SK-N-SH treated with all-trans-retinoic acid at 6 μM for 48 hours (cell line): ENCODE measurements around the gene TMEM63A.

ENCODE experiments used
- ATAC-seq: fragments of 200-7000 bp; cut with Tn5 transposase; 3 replicates; pipeline ENCODE4 v1.9.1; 2020; ENCODE audit warnings: mild to moderate bottlenecking, moderate library complexity
- BACH2 ChIP-seq: fragments of 250-450 bp; sonication (Bioruptor Pico); IDR thresholded peaks from 2 replicates; pipeline ENCODE4 v1.9.0; 2021; ENCODE audit warnings: mild to moderate bottlenecking, borderline replicate concordance
- CREB5 ChIP-seq: fragments of 250-450 bp; sonication (Bioruptor Pico); IDR thresholded peaks from 2 replicates; pipeline ENCODE4 v1.5.1; 2020; ENCODE audit warnings: low read depth, mild to moderate bottlenecking, moderate library complexity
- CSDC2 ChIP-seq: fragments of 250-450 bp; sonication (Bioruptor Pico); IDR thresholded peaks from 2 replicates; pipeline ENCODE4 v1.5.0; 2020; ENCODE audit warnings: mild to moderate bottlenecking, moderate library complexity
- ESRRG ChIP-seq: fragments of 250-450 bp; sonication (Bioruptor Pico); IDR thresholded peaks from 2 replicates; pipeline ENCODE4 v1.6.1; 2021; ENCODE audit warnings: mild to moderate bottlenecking
- GLIS3 ChIP-seq: fragments of 250-450 bp; sonication (Bioruptor Pico); IDR thresholded peaks from 2 replicates; pipeline ENCODE4 v1.5.0; 2020; ENCODE audit warnings: mild to moderate bottlenecking, moderate library complexity
- ISL1 ChIP-seq: fragments of 250-450 bp; sonication (Bioruptor Pico); IDR thresholded peaks from 2 replicates; pipeline ENCODE4 v2.1.2; 2022; ENCODE audit warnings: mild to moderate bottlenecking, moderate library complexity
- OSR1 ChIP-seq: fragments of 250-450 bp; sonication (Bioruptor Pico); IDR thresholded peaks from 2 replicates; pipeline ENCODE4 v1.8.0; 2022; ENCODE audit warnings: moderate library complexity, mild to moderate bottlenecking, inconsistent platforms
- PATZ1 ChIP-seq: fragments of 250-450 bp; sonication (Bioruptor Pico); IDR thresholded peaks from 2 replicates; pipeline ENCODE4 v1.8.0; 2020; ENCODE audit warnings: mild to moderate bottlenecking, moderate library complexity, borderline replicate concordance
- POU6F1 ChIP-seq: fragments of 250-450 bp; sonication (Bioruptor Pico); IDR thresholded peaks from 2 replicates; pipeline ENCODE4 v1.8.0; 2021; ENCODE audit warnings: low read depth, mild to moderate bottlenecking, moderate library complexity, borderline replicate concordance
- PPARA ChIP-seq: fragments of 250-450 bp; sonication (Bioruptor Pico); IDR thresholded peaks from 2 replicates; pipeline ENCODE4 v1.5.0; 2020; ENCODE audit warnings: mild to moderate bottlenecking, borderline replicate concordance
- RARB ChIP-seq: fragments of 250-450 bp; sonication (Bioruptor Pico); IDR thresholded peaks from 2 replicates; pipeline ENCODE4 v1.8.0; 2021; ENCODE audit warnings: mild to moderate bottlenecking, moderate library complexity
- SNAI2 ChIP-seq: fragments of 250-450 bp; sonication (Bioruptor Pico); IDR thresholded peaks from 2 replicates; pipeline ENCODE4 v1.5.0; 2020; ENCODE audit warnings: mild to moderate bottlenecking, moderate library complexity
- TCF4 ChIP-seq: fragments of 250-450 bp; sonication (Bioruptor Pico); IDR thresholded peaks from 2 replicates; pipeline ENCODE4 v1.8.0; 2021; ENCODE audit warnings: mild to moderate bottlenecking, moderate library complexity, borderline replicate concordance
- TOX ChIP-seq: fragments of 250-450 bp; sonication (Bioruptor Pico); IDR thresholded peaks from 2 replicates; pipeline ENCODE4 v1.8.0; 2021; ENCODE audit warnings: mild to moderate bottlenecking, moderate library complexity, borderline replicate concordance
- ZC3H10 ChIP-seq: fragments of 250-450 bp; sonication (Bioruptor Pico); IDR thresholded peaks from 2 replicates; pipeline ENCODE4 v1.5.1; 2021; ENCODE audit warnings: mild to moderate bottlenecking, moderate library complexity
- ZFP3 ChIP-seq: fragments of 250-450 bp; sonication (Bioruptor Pico); IDR thresholded peaks from 2 replicates; pipeline ENCODE4 v1.5.0; 2020; ENCODE audit warnings: mild to moderate bottlenecking, moderate library complexity
- ZFP30 ChIP-seq: fragments of 450-650 bp; formaldehyde crosslinking; IDR thresholded peaks from 2 replicates; pipeline ENCODE4 v1.5.0; 2022; ENCODE audit warnings: mild to moderate bottlenecking, moderate library complexity
- ZNF565 ChIP-seq: fragments of 450-650 bp; formaldehyde crosslinking; conservative IDR thresholded peaks from 2 replicates; pipeline ENCODE4 v1.5.0; 2020; ENCODE audit warnings: low read depth, mild to moderate bottlenecking, moderate library complexity
- ZNF70 ChIP-seq: fragments of 450-650 bp; formaldehyde crosslinking; IDR thresholded peaks from 2 replicates; pipeline ENCODE4 v1.5.0; 2020; ENCODE audit warnings: mild to moderate bottlenecking, moderate library complexity
- ZNF8 ChIP-seq: fragments of 450-650 bp; formaldehyde crosslinking; IDR thresholded peaks from 2 replicates; pipeline ENCODE4 v1.5.0; 2020; ENCODE audit warnings: mild to moderate bottlenecking, moderate library complexity
- TF ChIP-seq, protein P1 (sequence below): fragments of 250-450 bp; sonication (Bioruptor Pico); IDR thresholded peaks from 2 replicates; pipeline ENCODE4 v1.5.1; 2021; ENCODE audit warnings: mild to moderate bottlenecking, moderate library complexity

The TMEM63A gene

DNA sequence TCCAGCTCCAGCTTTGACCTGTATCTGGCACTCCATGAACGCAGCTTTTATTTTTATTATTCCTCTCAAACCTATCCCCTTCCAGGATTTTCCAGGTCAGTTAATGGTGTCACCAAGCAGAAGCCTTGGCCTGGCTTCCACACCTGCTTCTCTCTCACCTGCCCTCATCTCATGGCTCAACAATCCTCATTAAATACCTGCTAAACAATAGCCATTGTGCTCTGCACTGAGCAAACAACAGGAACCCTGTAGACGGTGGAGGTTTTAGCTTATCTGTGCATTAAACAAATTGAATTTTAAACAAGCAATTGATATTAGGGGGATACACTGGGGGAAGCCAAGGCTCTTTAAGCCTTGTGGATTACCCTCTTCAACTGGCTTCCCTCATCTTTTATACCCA is 26.6 kb upstream of the TMEM63A start:
- no peak for TF ChIP-seq ZNF8 (CRISPR knock-in tag)
- no peak for TF ChIP-seq ZNF565 (CRISPR knock-in tag)
- no peak for TF ChIP-seq POU6F1 (CRISPR knock-in tag)
- TF ChIP-seq RARB, result no peak
- no peak for TF ChIP-seq TCF4 (CRISPR knock-in tag)
- TF ChIP-seq BACH2 (CRISPR knock-in tag), result no peak
- TF ChIP-seq CSDC2, result no peak
- no peak for TF ChIP-seq PATZ1 (CRISPR knock-in tag)
- no peak for TF ChIP-seq ZFP3 (CRISPR knock-in tag)
- TF ChIP-seq SNAI2, result no peak
- no peak for TF ChIP-seq ISL1 (CRISPR knock-in tag)
- no peak for TF ChIP-seq PPARA
- TF ChIP-seq ZNF70, result no peak
- no peak for TF ChIP-seq TOX
- no peak for TF ChIP-seq ZFP30 (CRISPR knock-in tag)
- TF ChIP-seq CREB5 (CRISPR knock-in tag), result no peak
- ATAC-seq, result no peak

GRCh38 chr1:225908013-225908640 is 25.9 kb upstream of the TMEM63A start:
- TF ChIP-seq ESRRG (CRISPR knock-in tag) (no peak), PPARA (no peak), TOX (no peak)
- no peak for ATAC-seq

- no peak for ATAC-seq
- TF ChIP-seq ZNF565 (CRISPR knock-in tag), result no peak
- TF ChIP-seq POU6F1 (CRISPR knock-in tag), result no peak
- no peak for TF ChIP-seq ZC3H10
- TF ChIP-seq ISL1 (CRISPR knock-in tag), result no peak
- no peak for TF ChIP-seq OSR1
- TF ChIP-seq TOX, result no peak
- no peak for TF ChIP-seq ZFP3 (CRISPR knock-in tag)
- no peak for TF ChIP-seq ESRRG (CRISPR knock-in tag)
- no peak for TF ChIP-seq TCF4 (CRISPR knock-in tag)
- TF ChIP-seq GLIS3, result no peak
- TF ChIP-seq, protein P1, sequence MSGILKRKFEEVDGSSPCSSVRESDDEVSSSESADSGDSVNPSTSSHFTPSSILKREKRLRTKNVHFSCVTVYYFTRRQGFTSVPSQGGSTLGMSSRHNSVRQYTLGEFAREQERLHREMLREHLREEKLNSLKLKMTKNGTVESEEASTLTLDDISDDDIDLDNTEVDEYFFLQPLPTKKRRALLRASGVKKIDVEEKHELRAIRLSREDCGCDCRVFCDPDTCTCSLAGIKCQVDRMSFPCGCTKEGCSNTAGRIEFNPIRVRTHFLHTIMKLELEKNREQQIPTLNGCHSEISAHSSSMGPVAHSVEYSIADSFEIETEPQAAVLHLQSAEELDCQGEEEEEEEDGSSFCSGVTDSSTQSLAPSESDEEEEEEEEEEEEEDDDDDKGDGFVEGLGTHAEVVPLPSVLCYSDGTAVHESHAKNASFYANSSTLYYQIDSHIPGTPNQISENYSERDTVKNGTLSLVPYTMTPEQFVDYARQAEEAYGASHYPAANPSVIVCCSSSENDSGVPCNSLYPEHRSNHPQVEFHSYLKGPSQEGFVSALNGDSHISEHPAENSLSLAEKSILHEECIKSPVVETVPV, result no peak
- TF ChIP-seq PATZ1 (CRISPR knock-in tag), result no peak
- TF ChIP-seq, all 23 proteins: peak for 0
Observed at GRCh38 chr1:225907341-225907740, 25.2 kb upstream of the TMEM63A start.
